HG03025 (cell line): ENCODE data around the gene ACTL6B.
"Not testable (repeated sequence)": the region's sequence is repeated elsewhere in the genome, so short reads cannot be mapped to it uniquely, and the experiment has no call there.

Experiments used
- ATAC-seq: cut with Tn5 transposase; IDR thresholded peaks from one replicate; pipeline ENCODE4 v1.9.1; 2021; ENCODE audit warnings: mild to moderate bottlenecking, moderate library complexity; ENCODE audit not compliant: unreplicated experiment, low FRiP score

Gene ACTL6B

GRCh38 chr7:100655908-100656674 lies at the start of gene ACTL6B:
Gene ACTL6B (minus strand): TSS chr7:100656448. CDS start chr7:100656354, 94 bp downstream.
- no peak for ATAC-seq

- peak; percentile 45 for ATAC-seq
These were observed 49.1 kb upstream of the ACTL6B start for GRCh38 chr7:100705320-100705752.

GRCh38 chr7:100701089-100701488 lies 44.8 kb upstream of the ACTL6B start:
- ATAC-seq: not testable (repeated sequence)

- ATAC-seq: no peak
These were observed 42.8 kb upstream of the ACTL6B start for GRCh38 chr7:100699018-100699417.

GRCh38 chr7:100696123-100696521 lies 39.9 kb upstream of the ACTL6B start:
- no peak for ATAC-seq

- no peak for ATAC-seq
These were observed 38.0 kb upstream of the ACTL6B start, which contains the start of gene GIGYF1 for GRCh38 chr7:100694098-100694745. Gene GIGYF1 (minus strand): TSS chr7:100694250. CDS start chr7:100688238, 6,012 bp downstream.

- no peak for ATAC-seq
These were observed 37.3 kb upstream of the ACTL6B start for GRCh38 chr7:100693312-100694097.

GRCh38 chr7:100692578-100692961 lies 36.3 kb upstream of the ACTL6B start:
- no peak for ATAC-seq

- ATAC-seq: no peak
These were observed 35.7 kb upstream of the ACTL6B start for GRCh38 chr7:100691676-100692577.

- no peak for ATAC-seq
These were observed 33.2 kb upstream of the ACTL6B start for GRCh38 chr7:100689230-100690135.

GRCh38 chr7:100688326-100688860 lies 32.1 kb upstream of the ACTL6B start:
- ATAC-seq: no peak

- no peak for ATAC-seq
These were observed 31.6 kb upstream of the ACTL6B start for GRCh38 chr7:100687751-100688300.

GRCh38 chr7:100687261-100687660 lies 31.0 kb upstream of the ACTL6B start:
- no peak for ATAC-seq

GRCh38 chr7:100686822-100687211 lies 30.6 kb upstream of the ACTL6B start:
- ATAC-seq: no peak

GRCh38 chr7:100686201-100686821 lies 30.1 kb upstream of the ACTL6B start:
- ATAC-seq: no peak

- no peak for ATAC-seq
These were observed 29.4 kb upstream of the ACTL6B start for GRCh38 chr7:100685631-100686145.

- no peak for ATAC-seq
These were observed 28.9 kb upstream of the ACTL6B start for GRCh38 chr7:100685049-100685605.
